GM12878 (cell line): Measurements from ENCODE around the gene FAM120AOS. TPM values are rescaled to one million over a fixed set of nuclear protein-coding genes. Genes with fewer than 3 reads are reported as not detected.
A peak's percentile ranks its signal among the peaks of the same experiment; 100 is the strongest.

Source experiments
- ATAC-seq: fragments of 200-7000 bp; cut with Tn5 transposase; 3 replicates; pipeline ENCODE4 v1.9.1; 2020; ENCODE audit warnings: mild to moderate bottlenecking, moderate library complexity
- BruUV-seq: library from RNA; stranded (reverse); fragments of 400-500 nt; replicated peaks from 2 replicates; lab custom pipeline; 2021; lab: Mats Ljungman, UMichigan
- CTCF ChIA-PET: fragments of 300-600 bp; sonication (Branson Sonifier 250); formaldehyde crosslinking; extraction: SDS; loops from one replicate; lab custom pipeline; 2021; ENCODE audit warnings: inconsistent platforms; lab: Yijun Ruan, JAX
- POLR2A ChIA-PET: fragments of 350-600 bp; formaldehyde crosslinking; extraction: SDS; loops from one replicate; lab custom pipeline; 2021; ENCODE audit warnings: inconsistent platforms; lab: Charles Lee
- RAD21 ChIA-PET: fragments of 300-600 bp; sonication (Branson Sonifier 250); formaldehyde crosslinking; loops from one replicate; lab custom pipeline; 2023; ENCODE audit warnings: antibody characterized with exemption; ENCODE audit not compliant: unreplicated experiment; lab: Charles Lee
- SMC1A ChIA-PET: fragments of 300-600 bp; sonication (Branson Sonifier 250); formaldehyde crosslinking; loops from one replicate; lab custom pipeline; 2023; ENCODE audit not compliant: unreplicated experiment, uncharacterized antibody; lab: Charles Lee
- DNase-seq: peaks from one replicate; pipeline ENCODE4 v3.0.0-alpha.2; 2011; ENCODE audit warnings: low read depth, low spot score
- FAIRE-seq: peaks from 3 replicates; lab custom pipeline; 2011; peaks lifted over from hg19 to GRCh38; lab: Jason Lieb, UNC
- H2AFZ ChIP-seq: 2 replicates; pipeline ENCODE4 v1.6.0; 2011; ENCODE audit warnings: low read depth, low read length, control low read depth; ENCODE audit not compliant: control insufficient read depth
- H3K27ac ChIP-seq: 2 replicates; pipeline ENCODE4 v1.5.1; 2011; ENCODE audit warnings: control low read depth; ENCODE audit not compliant: control insufficient read depth, insufficient read depth
- H3K27me3 ChIP-seq, 2 experiments: replicated peaks in 1 of 2; 2 replicates each; pipeline versions ENCODE4 v1.6.0 to v1.6.1; 2011; ENCODE audit warnings: low read length in 1 of 2; ENCODE audit not compliant: control insufficient read depth in 2 of 2, insufficient read depth in 2 of 2
- H3K36me3 ChIP-seq, 2 experiments: 2 replicates each; pipeline ENCODE4 v1.5.1; 2011; ENCODE audit warnings: low read length in 1 of 2; ENCODE audit not compliant: control insufficient read depth in 2 of 2, insufficient read depth in 2 of 2
- H3K4me1 ChIP-seq: 2 replicates; pipeline ENCODE4 v1.6.1; 2011; ENCODE audit warnings: mild to moderate bottlenecking, low read length, moderate library complexity, mixed read lengths; ENCODE audit not compliant: control insufficient read depth, insufficient read depth
- H3K4me2 ChIP-seq: 2 replicates; pipeline ENCODE4 v1.6.0; 2011; ENCODE audit warnings: control low read depth; ENCODE audit not compliant: control insufficient read depth, insufficient read depth
- H3K4me3 ChIP-seq: fragments of 200-600 bp; sonication (generic); 2 replicates; pipeline ENCODE4 v1.5.1; 2016
- H3K79me2 ChIP-seq: 2 replicates; pipeline ENCODE4 v1.6.0; 2011; ENCODE audit warnings: low read length; ENCODE audit not compliant: control insufficient read depth, insufficient read depth
- H3K9ac ChIP-seq: 2 replicates; pipeline ENCODE4 v1.8.0; 2011; ENCODE audit warnings: low read length, control low read depth, mixed read lengths; ENCODE audit not compliant: control insufficient read depth, insufficient read depth
- H3K9me3 ChIP-seq: replicated peaks from 3 replicates; pipeline ENCODE4 v1.5.1; 2011; ENCODE audit warnings: mild to moderate bottlenecking, low read length; ENCODE audit not compliant: control insufficient read depth, insufficient read depth
- H4K20me1 ChIP-seq: 2 replicates; pipeline ENCODE4 v1.6.0; 2011; ENCODE audit not compliant: control insufficient read depth, insufficient read depth
- ATF3 ChIP-seq: IDR thresholded peaks from 2 replicates; pipeline ENCODE4 v1.6.1; 2011; ENCODE audit warnings: low read depth, mild to moderate bottlenecking, low read length, moderate library complexity, borderline replicate concordance; ENCODE audit errors: extremely low read depth
- ATF7 ChIP-seq: fragments of 450-650 bp; IDR thresholded peaks from 2 replicates; pipeline ENCODE4 v1.6.1; 2016; ENCODE audit warnings: low read depth, mild to moderate bottlenecking
- MEF2B ChIP-seq: fragments of 450-650 bp; IDR thresholded peaks from 2 replicates; pipeline ENCODE4 v1.6.1; 2018; ENCODE audit warnings: mild to moderate bottlenecking, moderate library complexity; ENCODE audit not compliant: partially characterized antibody, poor library complexity, severe bottlenecking
- NBN ChIP-seq: fragments of 450-650 bp; IDR thresholded peaks from 2 replicates; pipeline ENCODE4 v1.6.1; 2016
- NR2C2 ChIP-seq: IDR thresholded peaks from 2 replicates; pipeline ENCODE4 v1.6.1; 2011; ENCODE audit warnings: borderline replicate concordance, low read depth; ENCODE audit not compliant: control insufficient read depth, insufficient read length
- PKNOX1 ChIP-seq: fragments of 450-650 bp; IDR thresholded peaks from 2 replicates; pipeline ENCODE4 v1.6.1; 2016; ENCODE audit warnings: mild to moderate bottlenecking
- SMARCA5 ChIP-seq: fragments of 450-650 bp; IDR thresholded peaks from 2 replicates; pipeline ENCODE4 v1.6.1; 2017; ENCODE audit warnings: mild to moderate bottlenecking
- TBL1XR1 ChIP-seq: IDR thresholded peaks from 2 replicates; pipeline ENCODE4 v1.6.1; 2012; ENCODE audit warnings: low read depth, low read length, improper control_type of control experiment
- TCF3 ChIP-seq: IDR thresholded peaks from 2 replicates; pipeline ENCODE4 v1.6.1; 2012; ENCODE audit warnings: low read depth, mild to moderate bottlenecking, low read length, borderline replicate concordance; ENCODE audit not compliant: insufficient read depth
- WGBS: methylation state at CpG from one replicate; pipeline ENCODE4 v1.1.6; 2016; ENCODE audit warnings: low lambda C conversion rate; ENCODE audit not compliant: insufficient replicate concordance, insufficient coverage; ENCODE audit errors: missing lambda C conversion rate; 5-methylcytosine and 5-hydroxymethylcytosine counted together
- in situ Hi-C: fragments of 300-500 bp; cut with MboI; formaldehyde crosslinking; loops from 9 replicates; pipeline ENCODE4 v1.14.3; 2018; ENCODE audit warnings: mixed read lengths
- intact Hi-C: fragments of 100-400 bp; cut with micrococcal nuclease; formaldehyde crosslinking; loops from one replicate; pipeline ENCODE4 v1.14.2; 2022; ENCODE audit not compliant: unreplicated experiment
- polyA plus RNA-seq, 11 experiments: library from polyadenylated mRNA; depleted of rRNA in 4 of 11; unstranded in 6 of 11; stranded (reverse) in 5 of 11; fragments of >200 nt; fragmentation: Nextera tagmentation in 4 of 11; fragmentation: Illumina TruSeq in 1 of 11; extraction: Ambion mirVana in 4 of 11; extraction: Trizol in 1 of 11; gene quantifications; 1 replicate in 1 of 11; 2 replicates in 10 of 11; pipeline versions ENCODE4 v1.2.1 to v1.2.3, GENCODE V29; 2011 to 2016; ENCODE audit warnings: inconsistent platforms in 2 of 11, missing spikeins in 2 of 11, low read depth in 1 of 11
- total RNA-seq, 4 experiments: library from RNA; depleted of rRNA in 3 of 4; stranded (reverse); fragments of >200 nt in 3 of 4; fragmentation: Illumina TruSeq in 1 of 4; extraction: Trizol in 1 of 4; gene quantifications; 2 replicates each; pipeline versions ENCODE4 v1.2.1 to v1.2.3, GENCODE V29; 2013 to 2021

Gene FAM120AOS
- total and polyA plus RNA-seq, 10 of the 15 experiments (the other 5 are each of a cell fraction or from before 2014, with no cell fraction given) = 15.9 to 55.1 (median 34.6) TPM

GRCh38 chr9:93456504-93456903 is 3.1 kb upstream of the FAM120AOS start (continued):
- TF ChIP-seq NBN = 0 out of 2 replicates have a peak, but pooled peaks have one; percentile 16
- peak; percentile 73 for TF ChIP-seq PKNOX1
- no peak for TF ChIP-seq NR2C2
- no peak for TF ChIP-seq SMARCA5
- no peak for TF ChIP-seq TCF3

- no TSS peak for BruUV-seq
- SMC1A ChIA-PET = interaction anchor here (0.7 to 2.6 kb wide), 6 partner anchors 9 to 110 kb away, joined by 3 to 16 read pairs (median 4); no protein-coding TSS in a partner anchor
- peaks cover 4% of the 10 kb centered on the region; the same call in 1 of the 2 replicates for H3K4me1 ChIP-seq
- FAIRE-seq (no peak), DNase-seq (no peak), ATAC-seq (no peak)
- H3K27ac ChIP-seq = 0 out of 2 replicates have a peak overlapping the region, but pooled peaks have one; percentile 36
- POLR2A ChIA-PET = interaction anchor here (2.0 kb wide), 1 partner anchor 9 kb away, joined by 10 read pairs; no protein-coding TSS in a partner anchor
- H4K20me1 ChIP-seq = no peaks in the 10 kb centered on the region
- no peaks in the 10 kb centered on the region for H3K27me3 ChIP-seq
- no peak overlapping the region for H2AFZ ChIP-seq
- H3K4me3 ChIP-seq = peak overlapping the region; percentile 51; the same call in 1 of the 2 replicates
- H3K79me2 ChIP-seq = peaks cover 94% of the 10 kb centered on the region
- TF ChIP-seq TBL1XR1 (no peak), ATF3 (no peak), ATF7 (no peak), PKNOX1 (no peak), MEF2B (no peak)
- intact Hi-C loops (loop anchor here (10.0 kb wide), 1 partner anchor 709 kb away; no protein-coding TSS in a partner anchor), in situ Hi-C loops (no loop called here)
- 90% methylated on average over 1 of the region's 1 CpG for WGBS
- H3K4me2 ChIP-seq = peak overlapping the region; percentile 89; the same call in 1 of the 2 replicates
- CTCF ChIA-PET = interaction anchor here (0.7 to 2.6 kb wide), 6 partner anchors 8 to 111 kb away, joined by 3 to 10 read pairs (median 4); no protein-coding TSS in a partner anchor
- no peak overlapping the region for H3K9ac ChIP-seq
- H3K36me3 ChIP-seq = 0 out of 4 replicates have a peak, but pooled peaks cover 0 to 3% of the 10 kb centered on the region in 2 experiments
- RAD21 ChIA-PET = interaction anchor here (0.6 to 1.7 kb wide), 4 partner anchors 9 to 110 kb away, joined by 3 to 6 read pairs (median 4); no protein-coding TSS in a partner anchor
- H3K9me3 ChIP-seq = no peaks in the 10 kb centered on the region
Observed at GRCh38 chr9:93456022-93456421, 2.6 kb upstream of the FAM120AOS start.
